Anterior cingulate cortex (tissue), 58 donors: ENCODE results near the gene ANKRD6.

Experiments
- DNase-seq, 58 donors: peaks; one replicate each; lab custom pipeline; 2025; lab: John Stamatoyannopoulos, UW

ANKRD6 gene

DNA sequence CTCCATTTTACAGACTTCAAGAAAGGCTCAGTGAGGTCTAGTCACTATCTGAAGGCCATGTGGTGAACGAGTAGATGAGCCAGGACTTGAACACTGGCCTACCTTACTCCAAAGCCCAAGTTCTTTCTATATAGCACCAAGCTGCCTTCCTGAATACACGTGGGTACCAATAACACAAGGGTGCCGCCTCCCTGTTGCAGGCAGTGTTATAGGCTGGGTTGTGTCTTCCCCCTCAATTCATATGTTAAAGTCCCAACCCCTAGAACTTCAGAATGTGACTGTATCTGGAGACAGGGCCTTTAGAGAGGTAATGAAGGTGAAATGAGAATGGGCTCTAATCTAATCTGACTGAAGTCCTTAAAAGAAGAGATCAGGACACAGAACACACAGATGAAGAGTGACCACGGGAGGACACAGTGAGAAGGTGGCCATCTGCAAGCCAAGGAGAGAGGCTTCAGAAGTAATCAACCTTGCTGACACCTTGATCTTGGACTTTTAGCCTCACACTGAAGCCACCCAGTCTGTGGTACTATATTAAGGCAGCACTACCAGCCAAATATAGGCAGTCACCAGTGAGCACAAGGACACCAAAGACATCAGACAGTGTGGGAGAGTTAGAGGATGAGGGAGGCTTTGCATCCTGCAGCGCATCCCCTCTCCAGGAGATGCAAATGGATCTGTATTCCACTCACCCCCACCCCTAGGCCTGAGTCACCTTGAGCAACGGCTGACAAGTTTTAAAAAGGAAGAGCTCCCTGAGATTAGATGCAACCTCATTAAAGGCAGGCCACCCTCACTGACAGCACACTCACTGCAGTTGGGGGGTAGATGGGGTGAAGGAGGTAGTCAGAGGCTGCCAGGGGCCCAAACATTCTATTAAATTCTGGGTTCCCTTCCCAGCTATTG lies 246.5 kb downstream of the ANKRD6 start:
- no peak for DNase-seq

DNA sequence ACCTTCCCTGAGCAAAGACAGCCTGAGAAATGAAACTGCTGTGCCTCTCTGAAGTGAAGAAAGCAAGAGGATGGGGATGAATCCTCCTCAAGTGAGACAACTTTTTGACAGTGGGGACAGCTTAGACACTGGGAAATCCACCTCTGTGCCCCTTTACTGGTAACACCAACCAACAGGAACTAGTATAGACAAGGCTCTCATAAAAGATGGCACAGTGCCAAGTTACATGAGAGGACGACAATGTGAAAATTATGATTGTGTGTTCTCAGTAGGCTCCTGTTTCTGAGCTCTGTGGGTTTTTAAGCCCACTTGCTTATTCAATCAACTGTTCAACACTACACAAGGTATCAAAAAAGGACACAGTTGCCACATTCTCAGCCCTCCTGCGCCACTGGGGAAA lies 247.2 kb downstream of the ANKRD6 start:
- no peak for DNase-seq

DNA sequence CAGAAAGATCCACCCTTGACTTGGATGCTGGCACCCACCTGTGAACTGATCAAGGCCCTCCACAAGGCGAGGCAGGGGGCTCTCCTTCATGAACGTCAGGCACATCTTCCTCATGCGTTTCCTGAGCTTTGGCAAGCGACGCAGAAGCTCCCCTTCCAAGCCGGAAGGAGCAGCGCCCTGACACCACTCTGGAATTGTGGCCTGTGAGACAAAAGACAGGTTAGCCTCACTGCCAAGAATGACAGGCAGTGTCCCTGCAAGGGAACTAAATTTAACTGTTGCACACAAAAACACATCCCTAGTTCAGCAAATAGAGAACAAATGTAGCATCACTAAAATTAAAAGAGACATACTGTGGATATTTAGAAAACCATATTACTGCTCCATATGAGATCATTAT lies 247.6 kb downstream of the ANKRD6 start:
- DNase-seq, result no peak

DNA sequence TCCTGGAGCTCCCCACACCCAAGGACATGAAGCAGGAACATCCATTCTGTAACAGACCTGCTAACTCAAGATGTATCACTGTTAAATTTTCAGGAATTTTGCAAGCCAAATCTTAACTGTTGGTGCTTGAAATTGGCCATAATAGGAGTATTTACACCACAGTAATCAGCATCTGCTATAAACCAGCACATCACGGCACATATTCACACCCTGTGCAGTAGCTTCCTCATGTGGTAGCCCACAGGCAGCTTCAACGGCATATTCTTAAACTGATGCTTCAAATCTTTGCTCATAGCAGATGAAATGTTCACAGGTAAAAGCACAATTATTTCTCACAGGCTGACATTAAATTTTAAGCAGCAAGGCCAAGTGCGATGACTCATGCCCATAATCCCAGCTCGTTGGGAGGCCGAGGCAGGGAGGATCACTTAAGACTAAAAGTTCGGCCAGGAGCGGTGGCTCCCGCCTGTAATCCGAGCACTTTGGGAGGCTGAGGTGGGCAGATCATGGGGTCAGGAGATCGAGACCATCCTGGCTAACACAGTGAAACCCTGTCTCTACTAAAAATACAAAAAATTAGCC lies 249.1 kb downstream of the ANKRD6 start:
- no peak for DNase-seq

DNA sequence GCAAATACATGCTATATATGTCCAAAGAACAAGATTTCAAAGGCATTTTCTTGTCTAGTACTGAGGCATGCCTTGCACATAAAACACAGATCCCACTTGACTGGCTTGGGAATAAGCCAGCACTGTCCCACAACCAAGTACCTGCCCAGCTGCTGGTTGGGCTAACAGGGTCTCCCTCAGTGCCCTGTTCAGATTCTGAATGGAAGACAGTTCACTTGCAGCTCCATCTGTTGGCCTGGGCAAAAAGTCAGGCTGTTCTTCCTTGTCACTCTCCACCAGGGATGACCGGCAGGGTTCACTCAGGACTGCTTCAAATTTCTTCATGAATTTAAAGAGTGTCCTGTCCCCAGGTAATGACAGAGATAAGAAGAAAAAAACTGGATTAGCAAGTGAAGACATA lies 250.0 kb downstream of the ANKRD6 start:
- DNase-seq, result no peak
